ENCODE results near the gene FGF14. TPM values are rescaled to one million over a fixed set of nuclear protein-coding genes. Genes with fewer than 3 reads are reported as not detected.

Gene FGF14
- total RNA-seq, 1 experiment from 2014 or later: 0.22 TPM

DNA sequence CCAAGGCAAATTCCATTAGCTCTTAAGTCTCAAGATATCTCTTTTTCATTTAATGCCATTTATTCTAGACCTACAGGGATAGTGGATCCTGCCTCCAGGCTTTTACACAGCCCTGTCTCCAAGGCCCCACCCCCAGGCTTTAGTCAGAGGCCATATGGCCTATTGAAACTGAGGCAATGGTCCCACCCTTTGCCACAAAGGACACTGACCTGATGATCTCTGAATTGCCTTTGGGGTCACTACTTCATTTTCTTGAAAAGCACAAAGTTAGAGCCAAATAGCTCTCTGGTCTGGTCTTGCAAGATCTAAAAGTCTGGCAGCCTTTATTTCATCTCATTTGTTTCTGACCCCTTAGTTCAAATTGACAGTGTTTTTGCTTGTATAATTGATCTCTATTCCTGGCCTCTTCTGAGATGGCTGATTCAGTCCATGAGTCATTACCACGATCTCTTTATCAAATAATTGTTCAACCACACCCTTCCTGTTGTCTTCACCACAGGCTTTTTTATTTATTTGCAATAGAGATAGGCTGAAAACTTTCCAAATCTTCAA lies 209.8 kb downstream of the FGF14 start:
- Histone ChIP-seq H2BK120ac (ENCODE audit: low read depth, low read length, poor library complexity, severe bottlenecking) (no peak overlapping the region), H3K4me2 (ENCODE audit: insufficient read depth, insufficient read length, low read length) (no peak overlapping the region), H4K20me1 (ENCODE audit: control insufficient read depth, insufficient read depth, insufficient read length) (no peaks in the 10 kb centered on the region), H4K8ac (replicated peaks; ENCODE audit: insufficient read length, low read depth, low read length) (no peak overlapping the region), H3K4ac (ENCODE audit: low read depth, low read length) (no peak overlapping the region), H3K18ac (ENCODE audit: insufficient read length, low read depth, low read length) (no peak overlapping the region), H3K23ac (ENCODE audit: insufficient read length, low read depth, low read length) (no peak overlapping the region), H2AFZ (ENCODE audit: low read length) (no peak overlapping the region), H3K56ac (ENCODE audit: insufficient read length, low read depth, low read length) (no peak overlapping the region), H2AK5ac (ENCODE audit: insufficient read length, low read length) (no peak overlapping the region), H4K91ac (ENCODE audit: insufficient read length, low read depth, low read length) (no peak overlapping the region), H2BK12ac (ENCODE audit: insufficient read length, low read depth, low read length) (no peak overlapping the region), H3K4me1 (ENCODE audit: insufficient read depth, low read length) (no peaks in the 10 kb centered on the region; the same call in 1 of the 2 replicates), H3T11ph (ENCODE audit: low read length) (no peak overlapping the region), H3K79me2 (ENCODE audit: insufficient read depth, low read length) (no peaks in the 10 kb centered on the region), H4K5ac (ENCODE audit: insufficient read length, low read depth, low read length) (no peak overlapping the region), H2BK15ac (ENCODE audit: low read depth, low read length) (no peak overlapping the region), H3K9me3 (ENCODE audit: control insufficient read depth, low read depth, low read length) (no peaks in the 10 kb centered on the region), H3K27ac (ENCODE audit: insufficient read length, low read depth, low read length) (no peak overlapping the region), H3K27me3 (ENCODE audit: insufficient read depth, low read length) (no peaks in the 10 kb centered on the region), H2BK20ac (ENCODE audit: low read depth, low read length, poor library complexity, severe bottlenecking) (no peak overlapping the region), H3K79me1 (ENCODE audit: insufficient read depth, low read depth, low read length, poor library complexity, severe bottlenecking) (no peaks in the 10 kb centered on the region), H3K14ac (ENCODE audit: insufficient read depth, low read length) (no peak overlapping the region), H3K9ac (ENCODE audit: extremely low read depth, insufficient read length, low read length) (no peak overlapping the region), H3K23me2 (ENCODE audit: insufficient read length, low read depth, low read length, poor library complexity, severe bottlenecking) (no peaks in the 10 kb centered on the region), H2BK5ac (ENCODE audit: insufficient read length, low read length) (no peak overlapping the region)
- no peaks in the 10 kb centered on the region for H3K27me3 Mint-ChIP-seq (ENCODE audit: low read depth)
- H3K36me3 Mint-ChIP-seq (ENCODE audit: insufficient read depth in 1 of 3, low read depth in 3 of 3): no peaks in the 10 kb centered on the region; a peak in 1 of 7 replicates
- WGBS (ENCODE audit: extremely low coverage, insufficient read length, low lambda C conversion rate): no CpG with 5 or more reads among the region's 1 CpG
- no peak for DNase-seq
- no peak overlapping the region for H3K27ac Mint-ChIP-seq
- peaks cover 2 to 7% of the 10 kb centered on the region in 2 experiments; a peak in 3 of 4 replicates for H3K4me1 Mint-ChIP-seq
- TF ChIP-seq, protein P1, sequence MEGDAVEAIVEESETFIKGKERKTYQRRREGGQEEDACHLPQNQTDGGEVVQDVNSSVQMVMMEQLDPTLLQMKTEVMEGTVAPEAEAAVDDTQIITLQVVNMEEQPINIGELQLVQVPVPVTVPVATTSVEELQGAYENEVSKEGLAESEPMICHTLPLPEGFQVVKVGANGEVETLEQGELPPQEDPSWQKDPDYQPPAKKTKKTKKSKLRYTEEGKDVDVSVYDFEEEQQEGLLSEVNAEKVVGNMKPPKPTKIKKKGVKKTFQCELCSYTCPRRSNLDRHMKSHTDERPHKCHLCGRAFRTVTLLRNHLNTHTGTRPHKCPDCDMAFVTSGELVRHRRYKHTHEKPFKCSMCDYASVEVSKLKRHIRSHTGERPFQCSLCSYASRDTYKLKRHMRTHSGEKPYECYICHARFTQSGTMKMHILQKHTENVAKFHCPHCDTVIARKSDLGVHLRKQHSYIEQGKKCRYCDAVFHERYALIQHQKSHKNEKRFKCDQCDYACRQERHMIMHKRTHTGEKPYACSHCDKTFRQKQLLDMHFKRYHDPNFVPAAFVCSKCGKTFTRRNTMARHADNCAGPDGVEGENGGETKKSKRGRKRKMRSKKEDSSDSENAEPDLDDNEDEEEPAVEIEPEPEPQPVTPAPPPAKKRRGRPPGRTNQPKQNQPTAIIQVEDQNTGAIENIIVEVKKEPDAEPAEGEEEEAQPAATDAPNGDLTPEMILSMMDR (conservative IDR thresholded peaks at IDR 0.05): no peak
- H3K9me3 Mint-ChIP-seq: peaks cover 0 to 3% of the 10 kb centered on the region in 2 experiments; a peak in 1 of 5 replicates
- H3K4me3 Mint-ChIP-seq: no peak overlapping the region

All from H9 (cell line).